Astrocyte (in vitro differentiated cells and primary cell): Measurements from ENCODE around the gene SULT1A4.
"Not testable (repeated sequence)": the region's sequence is repeated elsewhere in the genome, so short reads cannot be mapped to it uniquely, and the experiment has no call there.

Experiments used
- CTCF ChIP-seq: IDR thresholded peaks from 2 replicates; pipeline ENCODE4 v1.5.1; 2011; ENCODE audit warnings: low read depth, mild to moderate bottlenecking, inconsistent platforms, low read length, moderate library complexity; ENCODE audit not compliant: insufficient read depth
- EZH2 ChIP-seq: IDR thresholded peaks from 2 replicates; pipeline ENCODE4 v1.6.1; 2012; ENCODE audit warnings: mild to moderate bottlenecking, low read length, inconsistent platforms; ENCODE audit not compliant: insufficient read depth

- TF ChIP-seq CTCF, EZH2: not testable (repeated sequence)
Measured at GRCh38 chr16:29454269-29454668, 5.4 kb upstream of the SULT1A4 start, which contains the start of the genes BOLA2 and SLX1B.
